Lower leg skin (tissue), 3 donors: ENCODE data around the gene CTIF.

ENCODE experiments used
- CTCF ChIP-seq, 3 donors: fragments of 450-650 bp; IDR thresholded peaks; one replicate each; pipeline ENCODE4 v1.5.1; 2016; ENCODE audit warnings: antibody characterized with exemption in 3 of 3, mild to moderate bottlenecking in 3 of 3, moderate library complexity in 2 of 3
- POLR2A ChIP-seq, 2 donors: fragments of 450-650 bp; IDR thresholded peaks; one replicate each; pipeline ENCODE4 v1.6.1; 2016 to 2017; ENCODE audit warnings: antibody characterized with exemption in 2 of 2, mild to moderate bottlenecking in 1 of 2, moderate library complexity in 1 of 2

DNA sequence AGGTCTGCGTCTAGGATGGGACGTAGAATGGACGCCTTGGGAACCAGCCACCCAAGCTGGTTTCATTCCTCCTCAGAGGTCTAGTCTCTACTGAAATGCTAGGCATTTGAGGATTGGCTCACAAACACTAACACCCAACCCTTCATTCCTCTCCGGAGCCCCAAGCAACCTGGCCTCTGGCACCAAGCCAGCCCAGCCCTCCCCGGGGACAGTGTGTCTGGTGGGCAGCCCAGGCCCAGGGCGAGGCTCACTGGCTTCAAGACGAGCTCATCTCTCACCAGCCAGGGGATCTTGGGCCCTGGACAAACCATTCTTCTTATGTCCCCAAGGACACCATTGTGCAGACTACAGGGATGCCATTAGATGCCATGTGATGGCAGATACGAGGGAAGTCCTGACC is 182.5 kb downstream of the CTIF start:
- TF ChIP-seq POLR2A (IDR thresholded peaks at IDR 0.05) (no peak), CTCF (IDR thresholded peaks at IDR 0.05) (no peak)
